Progenitor cell of endocrine pancreas (in vitro differentiated cells): Measurements from ENCODE around the gene ADAMTS14. TPM values are rescaled to one million over a fixed set of nuclear protein-coding genes. Genes with fewer than 3 reads are reported as not detected.

Experiments used
- DNase-seq: peaks from one replicate; pipeline ENCODE4 v3.0.0; 2021; ENCODE audit warnings: low spot score; ENCODE audit not compliant: unreplicated experiment
- H3K27ac Mint-ChIP-seq: 2 replicates; pipeline ENCODE4 v1.8.0; 2021; ENCODE audit warnings: mild to moderate bottlenecking, moderate library complexity, mixed read lengths
- H3K27me3 Mint-ChIP-seq: 2 replicates; pipeline ENCODE4 v1.8.0; 2021; ENCODE audit warnings: mixed read lengths
- H3K36me3 Mint-ChIP-seq: 2 replicates; pipeline ENCODE4 v1.8.0; 2022; ENCODE audit warnings: mixed read lengths; ENCODE audit not compliant: insufficient read depth
- H3K4me1 Mint-ChIP-seq: 2 replicates; pipeline ENCODE4 v1.8.0; 2021; ENCODE audit warnings: low read depth, mixed read lengths
- H3K4me3 Mint-ChIP-seq: 2 replicates; pipeline ENCODE4 v1.8.0; 2021; ENCODE audit warnings: low read depth, mild to moderate bottlenecking, moderate library complexity, mixed read lengths
- H3K9me3 Mint-ChIP-seq: 2 replicates; pipeline ENCODE4 v1.8.0; 2021; ENCODE audit warnings: low read depth, mixed read lengths
- total RNA-seq: library from RNA; stranded (reverse); gene quantifications from 2 replicates; pipeline ENCODE4 v1.2.1, GENCODE V29; 2021
- TF ChIP-seq, protein P1 (sequence below): fragments of 200-600 bp; sonication (generic); IDR thresholded peaks from one replicate; pipeline ENCODE4 v1.5.0; 2021; ENCODE audit warnings: antibody characterized with exemption, mild to moderate bottlenecking; ENCODE audit not compliant: unreplicated experiment

Gene ADAMTS14
- total RNA-seq, 1 donor from 2014 or later, result 0.05 TPM

- H3K4me3 Mint-ChIP-seq, result no peak overlapping the region
- H3K36me3 Mint-ChIP-seq, result no peaks in the 10 kb centered on the region
- H3K27ac Mint-ChIP-seq, result no peak overlapping the region
- H3K9me3 Mint-ChIP-seq, result no peaks in the 10 kb centered on the region
- TF ChIP-seq, protein P1, sequence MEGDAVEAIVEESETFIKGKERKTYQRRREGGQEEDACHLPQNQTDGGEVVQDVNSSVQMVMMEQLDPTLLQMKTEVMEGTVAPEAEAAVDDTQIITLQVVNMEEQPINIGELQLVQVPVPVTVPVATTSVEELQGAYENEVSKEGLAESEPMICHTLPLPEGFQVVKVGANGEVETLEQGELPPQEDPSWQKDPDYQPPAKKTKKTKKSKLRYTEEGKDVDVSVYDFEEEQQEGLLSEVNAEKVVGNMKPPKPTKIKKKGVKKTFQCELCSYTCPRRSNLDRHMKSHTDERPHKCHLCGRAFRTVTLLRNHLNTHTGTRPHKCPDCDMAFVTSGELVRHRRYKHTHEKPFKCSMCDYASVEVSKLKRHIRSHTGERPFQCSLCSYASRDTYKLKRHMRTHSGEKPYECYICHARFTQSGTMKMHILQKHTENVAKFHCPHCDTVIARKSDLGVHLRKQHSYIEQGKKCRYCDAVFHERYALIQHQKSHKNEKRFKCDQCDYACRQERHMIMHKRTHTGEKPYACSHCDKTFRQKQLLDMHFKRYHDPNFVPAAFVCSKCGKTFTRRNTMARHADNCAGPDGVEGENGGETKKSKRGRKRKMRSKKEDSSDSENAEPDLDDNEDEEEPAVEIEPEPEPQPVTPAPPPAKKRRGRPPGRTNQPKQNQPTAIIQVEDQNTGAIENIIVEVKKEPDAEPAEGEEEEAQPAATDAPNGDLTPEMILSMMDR, result no peak
- no peak for DNase-seq
- no peaks in the 10 kb centered on the region for H3K4me1 Mint-ChIP-seq
- peaks cover 11% of the 10 kb centered on the region for H3K27me3 Mint-ChIP-seq
Measured at GRCh38 chr10:70748305-70748704, 76.0 kb downstream of the ADAMTS14 start.

- no peaks in the 10 kb centered on the region for H3K4me1 Mint-ChIP-seq
- TF ChIP-seq, protein P1, result no peak
- H3K4me3 Mint-ChIP-seq, result no peak overlapping the region
- peaks cover 12% of the 10 kb centered on the region for H3K27me3 Mint-ChIP-seq
- H3K9me3 Mint-ChIP-seq, result no peaks in the 10 kb centered on the region
- H3K36me3 Mint-ChIP-seq, result no peaks in the 10 kb centered on the region
- no peak for DNase-seq
- H3K27ac Mint-ChIP-seq, result no peak overlapping the region
Measured at GRCh38 chr10:70748801-70749573, 76.7 kb downstream of the ADAMTS14 start.

GRCh38 chr10:70749756-70750155, 77.5 kb downstream of the ADAMTS14 start:
- TF ChIP-seq, protein P1, result no peak
- Mint-ChIP-seq H3K4me1 (no peaks in the 10 kb centered on the region), H3K27me3 (peaks cover 17% of the 10 kb centered on the region), H3K27ac (no peak overlapping the region), H3K9me3 (no peaks in the 10 kb centered on the region), H3K36me3 (no peaks in the 10 kb centered on the region), H3K4me3 (no peak overlapping the region)
- no peak for DNase-seq

GRCh38 chr10:70750156-70750703, 77.9 kb downstream of the ADAMTS14 start:
- H3K9me3 Mint-ChIP-seq, result no peaks in the 10 kb centered on the region
- no peak overlapping the region for H3K4me3 Mint-ChIP-seq
- H3K27ac Mint-ChIP-seq, result no peak overlapping the region
- no peaks in the 10 kb centered on the region for H3K36me3 Mint-ChIP-seq
- TF ChIP-seq, protein P1, result no peak
- H3K27me3 Mint-ChIP-seq, result peaks cover 17% of the 10 kb centered on the region
- DNase-seq, result no peak
- H3K4me1 Mint-ChIP-seq, result no peaks in the 10 kb centered on the region

- Mint-ChIP-seq H3K27me3 (peaks cover 14% of the 10 kb centered on the region), H3K4me3 (no peak overlapping the region), H3K36me3 (no peaks in the 10 kb centered on the region), H3K4me1 (no peaks in the 10 kb centered on the region), H3K9me3 (no peaks in the 10 kb centered on the region), H3K27ac (no peak overlapping the region)
- TF ChIP-seq, protein P1, result no peak
- no peak for DNase-seq
Measured at GRCh38 chr10:70751356-70751755, 79.0 kb downstream of the ADAMTS14 start.
